K562 (cell line): ENCODE measurements around the gene DDX46. TPM values are rescaled to one million over a fixed set of nuclear protein-coding genes. Genes with fewer than 3 reads are reported as not detected.

ENCODE experiments used
- C11orf30 ChIP-seq: fragments of 450-650 bp; IDR thresholded peaks from 2 replicates; pipeline ENCODE4 v1.6.1; 2016; ENCODE audit warnings: low read depth, mild to moderate bottlenecking
- CBFA2T2 ChIP-seq: fragments of 450-650 bp; conservative IDR thresholded peaks from 2 replicates; pipeline ENCODE4 v1.6.1; 2017; ENCODE audit warnings: mild to moderate bottlenecking
- CSDE1 ChIP-seq, 2 experiments: fragments of 450-650 bp; IDR thresholded peaks; 2 replicates each; pipeline ENCODE4 v1.6.1; 2016; ENCODE audit warnings: mild to moderate bottlenecking in 1 of 2
- ELK1 ChIP-seq: sonication (generic); formaldehyde crosslinking; IDR thresholded peaks from 2 replicates; pipeline ENCODE4 v1.8.1; 2022; ENCODE audit warnings: missing genetic modification reagents
- ERF ChIP-seq: fragments of 450-650 bp; formaldehyde crosslinking; IDR thresholded peaks from 2 replicates; pipeline ENCODE4 v1.4.0; 2020; ENCODE audit warnings: mild to moderate bottlenecking, mixed read lengths
- ETV6 ChIP-seq, 3 experiments: fragments of 150-350 bp in 1 of 3; sonication (generic) in 1 of 3; formaldehyde crosslinking in 1 of 3; IDR thresholded peaks; 2 replicates each; pipeline versions ENCODE4 v1.6.1 to v1.8.0; 2014 to 2022; ENCODE audit warnings: borderline replicate concordance in 2 of 3, low read depth in 2 of 3, antibody characterized with exemption in 1 of 3, low read length in 1 of 3, mild to moderate bottlenecking in 1 of 3, missing genetic modification reagents in 1 of 3
- GTF2A2 ChIP-seq: IDR thresholded peaks from 2 replicates; pipeline ENCODE4 v1.6.1; 2016; ENCODE audit warnings: mild to moderate bottlenecking, missing genetic modification characterization, missing compliant biosample characterization
- NCOA6 ChIP-seq: fragments of 450-650 bp; IDR thresholded peaks from 2 replicates; pipeline ENCODE4 v1.6.1; 2017; ENCODE audit warnings: mild to moderate bottlenecking
- NR2C1 ChIP-seq, 2 experiments: fragments of 450-650 bp; IDR thresholded peaks; 2 replicates each; pipeline ENCODE4 v1.6.1; 2017; ENCODE audit warnings: mild to moderate bottlenecking in 2 of 2, antibody characterized with exemption in 1 of 2, inconsistent platforms in 1 of 2, missing compliant biosample characterization in 1 of 2, missing genetic modification characterization in 1 of 2
- NR2C2 ChIP-seq, 2 experiments: fragments of 200-800 bp in 1 of 2; sonication (Bioruptor generic) in 1 of 2; sonication (generic) in 1 of 2; formaldehyde crosslinking in 1 of 2; IDR thresholded peaks; 2 replicates each; pipeline versions ENCODE4 v1.6.1 to v1.8.0; 2016 to 2022; ENCODE audit warnings: mild to moderate bottlenecking in 1 of 2, missing compliant biosample characterization in 1 of 2, missing genetic modification characterization in 1 of 2, missing genetic modification reagents in 1 of 2
- PHB2 ChIP-seq: fragments of 450-650 bp; IDR thresholded peaks from 2 replicates; pipeline ENCODE4 v1.6.1; 2017; ENCODE audit warnings: low read depth
- POLR2B ChIP-seq: fragments of 450-650 bp; IDR thresholded peaks from 2 replicates; pipeline ENCODE4 v1.6.1; 2018; ENCODE audit warnings: low read depth; ENCODE audit not compliant: partially characterized antibody
- PYGO2 ChIP-seq: fragments of 450-650 bp; IDR thresholded peaks from 2 replicates; pipeline ENCODE4 v1.6.1; 2016; ENCODE audit warnings: mild to moderate bottlenecking, missing genetic modification characterization, moderate library complexity, missing compliant biosample characterization
- RB1 ChIP-seq: fragments of 450-650 bp; IDR thresholded peaks from 2 replicates; pipeline ENCODE4 v1.6.1; 2017; ENCODE audit warnings: low read depth, mild to moderate bottlenecking
- RBFOX2 ChIP-seq: fragments of 200-400 bp; formaldehyde crosslinking; IDR thresholded peaks from 2 replicates; pipeline ENCODE4 v1.6.1; 2017; ENCODE audit warnings: low read depth, mild to moderate bottlenecking, low read length, moderate library complexity
- SIN3A ChIP-seq, 2 experiments: fragments of 150-350 bp in 1 of 2; IDR thresholded peaks; 2 replicates each; pipeline ENCODE4 v1.6.1; 2011 to 2016; ENCODE audit warnings: borderline replicate concordance in 2 of 2, low read depth in 2 of 2, low read length in 2 of 2, mild to moderate bottlenecking in 2 of 2, moderate library complexity in 2 of 2; ENCODE audit not compliant: control insufficient read depth in 1 of 2
- SMAD1 ChIP-seq: fragments of 150-350 bp; IDR thresholded peaks from 2 replicates; pipeline ENCODE4 v1.6.1; 2014; ENCODE audit warnings: low read length, low read depth; ENCODE audit not compliant: partially characterized antibody
- ZNF121 ChIP-seq: sonication (generic); formaldehyde crosslinking; conservative IDR thresholded peaks from 2 replicates; pipeline ENCODE4 v1.8.0; 2022; ENCODE audit warnings: missing genetic modification reagents
- ZNF124 ChIP-seq: sonication (generic); formaldehyde crosslinking; IDR thresholded peaks from 2 replicates; pipeline ENCODE4 v1.8.1; 2022; ENCODE audit warnings: missing genetic modification reagents
- ZNF23 ChIP-seq: fragments of 250-450 bp; sonication (Bioruptor Pico); IDR thresholded peaks from 2 replicates; pipeline ENCODE4 v1.4.0; 2020; ENCODE audit warnings: mild to moderate bottlenecking
- ZNF274 ChIP-seq: IDR thresholded peaks from 2 replicates; pipeline ENCODE4 v1.6.1; 2011; ENCODE audit warnings: low read depth, mild to moderate bottlenecking, low read length, moderate library complexity, borderline replicate concordance
- polyA plus RNA-seq, 8 experiments: library from polyadenylated mRNA; depleted of rRNA in 4 of 8; stranded (reverse) in 5 of 8; unstranded in 3 of 8; fragments of >200 nt; fragmentation: Nextera tagmentation in 2 of 8; fragmentation: Illumina TruSeq in 1 of 8; extraction: Ambion mirVana in 2 of 8; extraction: Trizol in 1 of 8; gene quantifications; 2 replicates each; pipeline versions ENCODE4 v1.2.1 to v1.2.3, GENCODE V29; 2011 to 2014; ENCODE audit warnings: inconsistent platforms in 1 of 8, missing spikeins in 1 of 8
- total RNA-seq, 7 experiments: library from RNA; depleted of rRNA in 6 of 7; stranded (reverse); fragments of >200 nt in 6 of 7; fragmentation: Illumina TruSeq in 2 of 7; extraction: Trizol in 2 of 7; gene quantifications; 2 replicates each; pipeline versions ENCODE4 v1.2.1 to v1.2.3, GENCODE V29; 2011 to 2021; ENCODE audit warnings: low replicate concordance in 1 of 7

DDX46 gene
- total and polyA plus RNA-seq, 9 of the 15 experiments (the other 6 are each of a cell fraction or from before 2014, with no cell fraction given) = 26.2 to 99.0 (median 76.4) TPM

- no peak for TF ChIP-seq CBFA2T2
- TF ChIP-seq ZNF23 = no peak
- TF ChIP-seq POLR2B = peak; percentile 66
- TF ChIP-seq ZNF124 = no peak
- TF ChIP-seq GTF2A2 = no peak
- peak in 1 of 2 experiments; percentile 47; a peak in 1 of 4 replicates for TF ChIP-seq CSDE1 (IDR thresholded peaks at IDR 0.05)
- TF ChIP-seq NCOA6 = peak; percentile 65; the same call in 1 of the 2 replicates
- no peak for TF ChIP-seq C11orf30
- no peak for TF ChIP-seq PHB2
- TF ChIP-seq ETV6 (IDR thresholded peaks at IDR 0.05; ENCODE audit: borderline replicate concordance in 1 of 2, low read depth in 2 of 2, low read length in 1 of 2) = no peak
- TF ChIP-seq ETV6 (CRISPR knock-in tag; IDR thresholded peaks at IDR 0.05; ENCODE audit: borderline replicate concordance) = no peak
- TF ChIP-seq RBFOX2 = peak; percentile 99
- peak; percentile 96 for TF ChIP-seq ERF (CRISPR knock-in tag)
- TF ChIP-seq SMAD1 = peak; percentile 42
- TF ChIP-seq ELK1 (CRISPR knock-in tag) = no peak
- peak in 1 of 2 experiments; percentile 38; a peak in 2 of 4 replicates for TF ChIP-seq SIN3A (IDR thresholded peaks at IDR 0.05; ENCODE audit: borderline replicate concordance in 2 of 2, control insufficient read depth in 1 of 2, low read depth in 2 of 2, low read length in 2 of 2)
- TF ChIP-seq PYGO2 (tag) = no peak
- TF ChIP-seq NR2C2 (CRISPR knock-in tag; IDR thresholded peaks at IDR 0.05) = peak; percentile 84
- peak; percentile 98 for TF ChIP-seq NR2C2 (tag; IDR thresholded peaks at IDR 0.05)
- peak; percentile 95 for TF ChIP-seq RB1
- TF ChIP-seq NR2C1 (IDR thresholded peaks at IDR 0.05) = no peak
- TF ChIP-seq NR2C1 (tag; IDR thresholded peaks at IDR 0.05) = peak; percentile 69
- TF ChIP-seq ZNF121 (CRISPR knock-in tag) = no peak
- TF ChIP-seq ZNF274 = no peak
Observed at GRCh38 chr5:134845852-134846640, 87.5 kb downstream of the DDX46 start, which contains the start of gene C5orf24 (continued).
